Stomach (tissue), 4 donors: ENCODE results near the gene GGT6.

Source experiments
- CTCF ChIP-seq, 7 experiments: fragments of 450-650 bp in 4 of 7; fragments of 200-600 bp in 3 of 7; sonication (generic) in 3 of 7; IDR thresholded peaks; one replicate each; pipeline ENCODE4 v1.5.1; 2016 to 2019; ENCODE audit warnings: antibody characterized with exemption in 7 of 7, control low read depth in 2 of 7, mild to moderate bottlenecking in 1 of 7
- EP300 ChIP-seq: sonication (generic); formaldehyde crosslinking; IDR thresholded peaks from one replicate; pipeline ENCODE4 v1.6.1; 2017; ENCODE audit warnings: antibody characterized with exemption
- POLR2A ChIP-seq, 4 donors: fragments of 450-650 bp; IDR thresholded peaks; one replicate each; pipeline ENCODE4 v1.6.1; 2016; ENCODE audit warnings: antibody characterized with exemption in 4 of 4, control low read depth in 2 of 4, mild to moderate bottlenecking in 1 of 4, moderate library complexity in 1 of 4
- POLR2AphosphoS5 ChIP-seq, 3 donors: sonication (generic); formaldehyde crosslinking; IDR thresholded peaks; one replicate each; pipeline ENCODE4 v1.6.1; 2016; ENCODE audit warnings: antibody characterized with exemption in 3 of 3

DNA sequence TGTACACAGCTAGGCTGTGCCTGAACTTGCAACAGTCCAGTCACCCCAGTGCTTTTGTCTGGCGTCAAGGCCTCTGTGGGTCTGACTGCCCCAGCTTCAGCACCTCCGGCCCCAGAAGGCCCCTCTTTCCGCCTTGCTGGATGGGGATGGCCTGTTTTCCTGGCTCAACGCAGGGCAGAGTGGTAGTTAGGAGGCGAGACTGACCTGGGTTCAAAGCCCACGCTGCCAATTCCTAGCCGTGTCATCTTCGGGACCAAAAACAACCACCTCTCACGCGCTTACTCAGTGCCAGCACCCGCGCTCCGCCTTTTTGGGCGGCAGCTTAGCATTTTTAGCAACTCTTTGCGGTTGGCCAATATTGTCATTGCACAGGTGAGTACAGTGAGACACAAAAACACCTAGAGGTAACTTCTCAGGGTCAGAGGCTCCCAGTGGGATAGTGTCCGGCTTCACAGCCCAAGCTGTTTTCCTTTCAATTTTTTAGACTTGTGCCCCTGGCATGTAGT, 9.8 kb downstream of the GGT6 start:
- TF ChIP-seq POLR2AphosphoS5 (IDR thresholded peaks at IDR 0.05) = no peak
- no peak for TF ChIP-seq CTCF (IDR thresholded peaks at IDR 0.05)
- no peak for TF ChIP-seq EP300
- TF ChIP-seq POLR2A (IDR thresholded peaks at IDR 0.05) = no peak
